Ramos (cell line): ENCODE data around the gene MTHFD2L.

Experiments
- in situ Hi-C: fragments of 300-500 bp; cut with MboI; formaldehyde crosslinking; loops from one replicate; pipeline ENCODE4 v1.14.3; 2022; ENCODE audit warnings: low sequenced_read_pairs; ENCODE audit not compliant: unreplicated experiment

MTHFD2L gene

GRCh38 chr4:74228691-74229640 is 71.0 kb downstream of the MTHFD2L start:
- in situ Hi-C loops, result no loop called here

- in situ Hi-C loops, result no loop called here
These were observed 73.1 kb downstream of the MTHFD2L start for GRCh38 chr4:74230902-74231499.

DNA sequence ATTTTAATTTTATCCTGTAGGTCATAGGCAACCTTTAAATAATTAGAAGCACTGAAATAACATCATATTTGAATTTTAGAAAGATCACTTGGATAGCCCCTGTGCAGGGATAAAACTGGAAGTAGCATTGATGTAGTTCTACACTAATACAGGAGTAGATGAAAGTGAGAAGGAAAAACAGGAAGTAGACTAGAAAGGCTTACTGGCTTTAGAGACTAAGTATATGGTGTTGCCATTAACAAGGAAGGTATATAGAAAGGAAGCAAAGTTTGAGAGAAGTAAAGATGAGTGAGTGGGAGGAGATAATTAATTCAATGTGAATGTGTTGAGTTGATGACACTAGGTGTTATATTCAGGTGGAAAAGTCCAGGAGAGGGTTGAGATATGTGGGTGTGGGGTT is 77.2 kb downstream of the MTHFD2L start:
- in situ Hi-C loops, result no loop called here

GRCh38 chr4:74237425-74237966 is 79.6 kb downstream of the MTHFD2L start:
- in situ Hi-C loops, result no loop called here

DNA sequence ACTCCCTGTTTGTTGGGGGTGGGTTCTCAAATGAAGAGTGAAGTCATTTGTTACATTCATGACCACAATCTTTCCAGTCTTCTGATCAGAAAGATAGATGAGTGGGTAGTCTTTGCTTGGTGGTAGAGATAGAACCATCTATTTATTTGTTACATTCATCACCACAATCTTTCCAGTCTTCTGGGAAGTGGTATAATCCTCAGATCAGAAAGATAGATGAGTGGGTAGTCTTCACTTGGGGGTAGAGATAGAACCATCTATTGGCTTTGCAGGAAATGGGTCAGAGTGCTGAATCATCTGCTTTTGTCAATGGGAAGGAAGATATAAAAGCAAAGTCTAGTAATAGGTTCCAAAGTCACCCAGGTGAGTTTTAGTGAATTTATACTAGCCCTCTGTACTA is 86.1 kb downstream of the MTHFD2L start:
- in situ Hi-C loops, result no loop called here

DNA sequence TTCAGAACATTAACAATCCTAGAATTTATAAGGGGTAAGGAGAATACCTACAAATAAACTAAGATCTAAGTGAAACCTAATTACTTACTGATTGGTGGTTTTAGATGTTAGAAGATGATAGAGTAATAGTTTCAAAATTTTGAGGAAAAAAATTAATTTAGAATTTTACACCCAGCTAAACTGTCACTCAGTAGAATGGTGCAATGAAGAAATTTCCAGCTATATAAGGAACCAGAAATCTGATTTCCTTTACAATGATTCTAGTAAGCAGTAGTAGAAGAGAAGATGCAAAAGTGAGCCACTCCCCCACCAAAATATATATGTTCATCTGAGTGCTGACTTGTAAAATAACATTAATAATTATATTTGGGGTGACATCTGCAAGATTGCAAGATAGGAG is 95.0 kb downstream of the MTHFD2L start:
- in situ Hi-C loops, result no loop called here

DNA sequence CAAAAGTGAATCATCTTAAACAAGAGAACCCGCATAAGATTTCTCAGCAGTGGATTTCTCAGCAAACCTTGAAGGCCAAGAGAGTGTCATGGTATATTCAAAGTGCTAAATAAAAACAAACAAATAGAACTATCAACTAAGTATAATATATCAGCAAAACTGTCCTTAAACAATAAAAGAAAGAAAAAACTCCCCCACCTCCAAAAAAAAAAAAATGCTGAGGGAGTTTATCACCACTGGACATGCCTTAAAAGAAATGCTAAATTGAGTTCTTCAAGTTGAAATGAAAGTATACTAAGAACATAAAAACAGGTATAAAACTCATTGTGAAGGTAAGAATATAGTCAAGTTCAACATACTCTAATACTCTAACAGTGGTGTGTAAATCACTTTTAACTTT is 96.5 kb downstream of the MTHFD2L start:
- in situ Hi-C loops, result no loop called here

DNA sequence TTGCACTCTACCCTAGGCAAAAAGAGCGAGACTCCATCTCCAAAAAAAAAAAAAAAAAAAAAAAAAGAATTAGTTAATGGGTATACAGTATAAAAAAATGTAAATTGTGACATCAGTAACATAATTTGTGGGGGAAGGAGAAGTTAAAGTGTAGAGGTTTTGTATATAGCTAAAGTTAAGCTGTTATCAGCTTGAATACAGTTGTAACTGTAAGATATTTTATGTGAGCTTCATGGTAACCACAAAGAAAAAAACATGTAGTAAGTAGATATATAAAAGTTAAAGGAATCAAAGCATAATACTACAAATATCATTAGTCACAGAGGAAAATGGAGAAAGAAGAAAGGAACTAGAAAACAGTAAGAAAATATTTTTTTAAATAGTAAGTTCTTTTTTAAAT is 97.2 kb downstream of the MTHFD2L start:
- in situ Hi-C loops, result no loop called here

GRCh38 chr4:74258963-74259362 is 101.0 kb downstream of the MTHFD2L start:
- in situ Hi-C loops, result no loop called here

DNA sequence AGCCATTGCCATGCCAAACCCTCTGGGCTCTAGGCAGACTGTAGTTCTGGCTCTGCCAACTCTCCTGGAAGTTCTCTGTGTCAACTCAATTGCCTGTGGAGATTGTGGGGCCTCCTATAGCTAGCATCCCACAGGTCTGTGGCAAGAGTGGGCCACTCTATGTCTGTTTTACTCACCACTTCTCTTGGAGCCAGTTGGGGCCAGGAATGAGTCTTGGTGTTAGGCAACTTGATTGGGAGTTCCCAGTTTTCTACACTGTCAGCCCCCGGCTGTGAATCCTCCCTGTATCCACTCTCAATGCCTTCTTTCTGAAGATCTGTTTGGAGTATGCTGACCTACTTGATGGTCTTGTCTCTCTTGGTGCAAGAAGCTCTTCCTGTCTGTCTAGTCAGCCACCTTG is 102.1 kb downstream of the MTHFD2L start:
- in situ Hi-C loops, result no loop called here

GRCh38 chr4:74262522-74262921 is 104.6 kb downstream of the MTHFD2L start:
- in situ Hi-C loops, result no loop called here

DNA sequence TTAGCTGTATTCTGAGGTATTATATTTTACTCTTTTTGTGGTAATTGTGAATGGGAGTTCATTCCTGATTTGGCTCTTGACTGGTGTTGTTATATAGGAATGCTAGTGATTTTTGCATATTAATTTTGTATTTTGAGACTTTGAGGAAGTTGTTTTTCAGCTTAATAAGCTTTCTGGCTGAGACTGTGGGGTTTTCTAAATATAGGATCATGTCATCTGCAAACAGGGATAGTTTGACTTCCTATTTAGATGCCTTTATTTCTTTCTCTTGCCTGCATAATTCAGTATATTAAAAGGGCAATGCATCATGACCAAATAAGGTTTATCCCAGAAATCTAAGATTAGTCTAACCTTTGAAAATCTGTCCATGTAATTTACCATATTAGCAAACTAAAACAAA is 105.6 kb downstream of the MTHFD2L start:
- in situ Hi-C loops, result no loop called here

GRCh38 chr4:74266081-74266480 is 108.2 kb downstream of the MTHFD2L start:
- in situ Hi-C loops, result no loop called here

GRCh38 chr4:74267998-74268606 is 110.2 kb downstream of the MTHFD2L start:
- in situ Hi-C loops, result no loop called here

- in situ Hi-C loops, result no loop called here
These were observed 110.7 kb downstream of the MTHFD2L start for GRCh38 chr4:74268643-74269042.

DNA sequence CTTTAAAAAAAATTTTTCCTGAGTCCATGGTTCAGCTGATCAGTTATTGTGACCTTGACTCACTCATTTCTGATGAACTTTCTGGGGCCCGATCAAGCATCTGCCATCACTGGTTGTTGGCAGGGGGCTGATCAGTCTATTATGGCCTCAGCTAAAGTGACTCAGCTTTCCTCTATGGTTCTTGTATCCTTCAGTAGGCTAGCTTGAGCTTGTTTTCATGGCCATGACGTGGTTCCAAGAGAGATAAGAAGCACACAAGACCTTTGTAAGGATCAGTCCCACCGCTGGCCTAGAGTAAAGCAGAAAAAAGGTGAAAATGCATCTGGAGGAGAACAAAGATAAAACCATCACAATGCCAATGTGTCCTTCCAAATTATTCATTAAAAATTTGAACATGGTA is 120.6 kb downstream of the MTHFD2L start:
- in situ Hi-C loops, result no loop called here

DNA sequence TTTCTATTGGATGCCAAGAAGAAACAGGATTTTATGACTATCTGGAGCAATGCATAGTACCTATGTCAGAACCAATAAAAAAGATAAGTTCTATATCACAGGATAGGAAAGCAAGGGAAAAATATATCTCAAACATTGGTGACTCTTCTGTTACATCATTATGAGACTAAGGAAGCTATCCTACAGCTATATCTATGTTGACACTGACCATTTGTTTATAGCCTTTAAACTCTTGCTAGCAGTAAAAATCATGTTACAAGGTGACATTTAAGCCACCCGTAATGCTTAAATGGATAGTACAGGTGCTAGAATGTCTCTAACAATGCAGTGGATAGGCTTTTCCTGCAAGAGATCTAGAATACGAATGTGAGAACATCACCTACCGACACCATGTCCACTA is 121.8 kb downstream of the MTHFD2L start:
- in situ Hi-C loops, result no loop called here

GRCh38 chr4:74282926-74283325 is 125.0 kb downstream of the MTHFD2L start:
- in situ Hi-C loops, result no loop called here

GRCh38 chr4:74283614-74284013 is 125.7 kb downstream of the MTHFD2L start:
- in situ Hi-C loops, result no loop called here

DNA sequence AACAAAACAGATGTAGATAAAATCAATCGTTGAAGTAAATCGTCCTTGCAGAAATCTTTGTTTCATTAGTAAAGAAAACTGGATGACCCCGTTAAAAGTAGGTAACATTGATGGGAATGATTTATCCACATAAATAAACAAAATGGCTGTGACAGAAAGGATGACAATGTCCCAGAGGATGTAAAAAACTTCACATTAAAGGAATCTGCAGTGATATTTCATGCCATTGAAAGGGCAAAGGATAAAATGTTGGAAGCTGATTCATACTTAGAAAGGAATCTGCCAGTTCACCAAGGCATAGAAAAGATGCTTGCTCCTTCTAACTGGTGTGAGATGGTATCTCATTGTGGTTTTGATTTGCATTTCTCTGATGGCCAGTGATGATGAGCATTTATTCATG is 126.1 kb downstream of the MTHFD2L start:
- in situ Hi-C loops, result no loop called here

DNA sequence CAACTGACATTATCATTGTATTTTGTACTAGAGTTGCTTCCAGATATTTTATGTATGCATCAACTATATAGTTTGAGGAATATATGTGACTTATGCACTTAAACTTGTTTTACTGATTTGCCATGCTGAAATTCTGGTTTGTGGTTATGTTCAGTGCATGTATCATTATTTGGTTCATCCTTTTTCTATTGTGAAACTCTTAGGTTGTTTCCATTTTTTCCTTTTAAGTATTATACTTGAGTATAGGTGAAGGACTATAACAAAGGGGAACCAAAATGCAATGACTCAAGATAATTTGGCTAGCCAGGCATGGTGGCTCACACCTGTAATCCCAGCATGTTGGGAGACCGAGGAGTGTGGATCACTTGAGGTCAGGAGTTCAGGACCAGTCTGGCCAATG is 129.2 kb downstream of the MTHFD2L start:
- in situ Hi-C loops, result no loop called here
